OCI-LY3 (cell line): ENCODE measurements around the gene ID3.

Source experiments
- H2AFZ ChIP-seq: fragments of 200-600, 300-600 bp; shearing (Covaris generic); 2 replicates; pipeline ENCODE4 v1.6.0; 2014; ENCODE audit warnings: antibody characterized with exemption, low read depth, low read length
- H3K27ac ChIP-seq: fragments of 200-600, 300-600 bp; sonication (generic); 2 replicates; pipeline ENCODE4 v1.5.1; 2014; ENCODE audit warnings: mild to moderate bottlenecking, low read length, moderate library complexity, mixed read lengths
- H3K27me3 ChIP-seq: fragments of 200-600, 300-600 bp; sonication (generic); 2 replicates; pipeline ENCODE4 v1.6.1; 2014; ENCODE audit warnings: low read depth, low read length, mixed read lengths
- H3K36me3 ChIP-seq: fragments of 200-600, 300-600 bp; sonication (generic); replicated peaks from 2 replicates; pipeline ENCODE3; 2014; ENCODE audit warnings: low read depth, low read length, mixed read lengths
- H3K4me1 ChIP-seq: fragments of 300-600, 200-600 bp; sonication (generic); 2 replicates; pipeline ENCODE4 v1.6.1; 2014; ENCODE audit warnings: low read length, mixed read lengths
- H3K4me2 ChIP-seq: fragments of 200-600, 300-600 bp; sonication (generic); 2 replicates; pipeline ENCODE4 v1.6.1; 2014; ENCODE audit warnings: low read length, mixed read lengths
- H3K4me3 ChIP-seq: fragments of 300-600, 200-600 bp; sonication (generic); 2 replicates; pipeline ENCODE4 v1.5.1; 2014; ENCODE audit warnings: antibody characterized with exemption, mild to moderate bottlenecking, low read length, moderate library complexity
- H3K79me2 ChIP-seq: fragments of 300-600, 200-600 bp; shearing (Covaris generic); 2 replicates; pipeline ENCODE4 v1.6.1; 2014; ENCODE audit warnings: mild to moderate bottlenecking, low read length, mixed read lengths
- H3K9ac ChIP-seq: fragments of 300-600, 200-600 bp; shearing (Covaris generic); 2 replicates; pipeline ENCODE4 v1.6.0; 2014; ENCODE audit warnings: mild to moderate bottlenecking, low read length, moderate library complexity
- H3K9me3 ChIP-seq: fragments of 200-600, 300-600 bp; shearing (Covaris generic); 2 replicates; pipeline ENCODE4 v1.6.1; 2014; ENCODE audit warnings: low read length, mixed read lengths; ENCODE audit not compliant: insufficient read depth
- H4K20me1 ChIP-seq: fragments of 200-600, 300-600 bp; sonication (generic); 2 replicates; pipeline ENCODE4 v1.6.1; 2016; ENCODE audit warnings: low read length, mixed read lengths; ENCODE audit not compliant: insufficient read depth
- CTCF ChIP-seq: fragments of 200-600, 300-600 bp; sonication (generic); IDR thresholded peaks from 2 replicates; pipeline ENCODE4 v1.5.1; 2014; ENCODE audit warnings: antibody characterized with exemption, low read length, low read depth
- EZH2phosphoT487 ChIP-seq: fragments of 200-600 bp; shearing (Covaris generic); IDR thresholded peaks from 2 replicates; pipeline ENCODE4 v1.6.1; 2018; ENCODE audit warnings: antibody characterized with exemption, mixed run types, low read depth

ID3 gene

GRCh38 chr1:23554127-23554480, 5.2 kb downstream of the ID3 start:
- Histone ChIP-seq H3K4me1 (peaks cover 43% of the 10 kb centered on the region), H3K27me3 (no peaks in the 10 kb centered on the region)

DNA sequence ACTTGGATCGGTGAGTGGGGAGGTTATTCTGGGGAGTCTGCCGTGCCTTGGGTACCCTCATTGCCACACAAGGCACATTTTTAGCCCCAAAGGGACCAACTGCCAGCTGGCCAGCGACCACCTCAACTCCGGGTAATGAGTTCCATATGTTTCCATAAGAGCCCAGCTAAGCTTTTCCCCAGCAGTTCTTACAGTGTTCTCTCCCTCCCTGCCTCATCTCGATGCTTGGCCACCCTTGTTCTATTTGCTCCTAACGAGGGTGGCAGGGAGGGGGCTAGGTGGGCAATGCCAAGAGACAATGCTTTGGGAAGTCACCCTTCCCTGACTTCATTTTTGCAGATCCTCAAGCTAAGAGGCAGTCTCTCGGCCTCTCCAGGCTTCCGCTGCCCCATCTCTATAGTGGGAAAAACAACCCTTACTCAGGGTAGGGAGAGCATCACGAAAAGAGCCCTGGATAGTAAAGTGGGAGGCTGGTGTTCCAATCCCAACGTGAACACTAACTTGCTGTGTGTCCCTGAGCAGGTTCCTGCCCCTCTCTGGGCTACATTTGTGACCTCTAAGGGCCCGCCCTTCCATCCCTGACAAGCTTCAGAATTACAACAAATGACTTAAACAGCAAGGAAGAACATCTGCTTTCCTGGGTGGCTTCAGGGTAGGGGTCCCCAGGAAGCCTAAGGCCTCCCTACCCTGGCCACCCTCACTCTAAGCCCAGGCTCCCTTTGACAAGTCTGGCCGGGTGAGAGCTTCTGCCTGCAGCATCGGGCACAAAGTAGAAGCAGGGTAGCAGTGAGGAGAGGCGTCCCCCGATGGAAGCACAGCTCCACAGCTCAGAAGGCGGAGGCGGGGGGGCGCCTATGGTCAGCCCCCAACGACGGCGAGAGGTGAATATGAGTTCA, 5.8 kb downstream of the ID3 start:
- Histone ChIP-seq H3K27me3 (no peaks in the 10 kb centered on the region), H3K27ac (0 out of 2 replicates have a peak overlapping the region, but pooled peaks have one; percentile 73), H4K20me1 (no peaks in the 10 kb centered on the region), H3K4me2 (peak overlapping the region; percentile 97), H3K36me3 (peaks cover 4% of the 10 kb centered on the region), H3K9ac (peak overlapping the region; percentile 95), H3K79me2 (no peaks in the 10 kb centered on the region), H3K4me3 (peak overlapping the region; percentile 95), H3K4me1 (peaks cover 43% of the 10 kb centered on the region), H3K9me3 (no peaks in the 10 kb centered on the region), H2AFZ (0 out of 2 replicates have a peak overlapping the region, but pooled peaks have one; percentile 20)
- TF ChIP-seq EZH2phosphoT487 (no peak), CTCF (no peak)

More at GRCh38 chr1:23554127-23554480, 5.2 kb downstream of the ID3 start:
- Histone ChIP-seq H3K27ac (peak overlapping the region; percentile 73), H4K20me1 (no peaks in the 10 kb centered on the region), H2AFZ (0 out of 2 replicates have a peak overlapping the region, but pooled peaks have one; percentile 20), H3K4me2 (peak overlapping the region; percentile 97), H3K9me3 (no peaks in the 10 kb centered on the region), H3K4me3 (peak overlapping the region; percentile 95), H3K9ac (peak overlapping the region; percentile 95), H3K79me2 (0 out of 2 replicates have a peak, but pooled peaks cover 3% of the 10 kb centered on the region), H3K36me3 (peaks cover 4% of the 10 kb centered on the region)
- TF ChIP-seq CTCF (no peak), EZH2phosphoT487 (no peak)

DNA sequence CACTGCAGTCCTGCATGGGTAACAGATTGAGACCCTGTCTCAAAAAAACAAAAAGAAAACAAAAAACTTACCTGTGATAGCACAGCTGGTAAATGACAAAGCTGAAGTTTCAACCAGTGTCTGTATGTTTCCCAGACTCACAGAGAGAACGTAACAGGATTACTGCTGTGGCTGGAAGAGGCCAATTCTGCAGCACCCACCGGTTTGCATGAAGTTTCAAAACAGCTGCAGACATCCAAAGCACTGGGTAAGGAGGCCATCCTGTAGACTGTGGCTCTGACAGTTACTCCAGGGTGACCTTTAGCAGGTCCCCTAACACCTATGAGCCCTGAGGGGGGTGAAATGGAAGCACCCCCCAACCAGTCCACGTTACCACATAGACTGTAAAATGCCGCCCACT, 7.5 kb downstream of the ID3 start:
- H4K20me1 ChIP-seq = no peaks in the 10 kb centered on the region
- H3K9ac ChIP-seq = no peak overlapping the region
- no peaks in the 10 kb centered on the region for H3K36me3 ChIP-seq
- peaks cover 29% of the 10 kb centered on the region for H3K4me1 ChIP-seq
- H3K4me2 ChIP-seq = no peak overlapping the region
- H3K9me3 ChIP-seq = no peaks in the 10 kb centered on the region
- no peak overlapping the region for H3K27ac ChIP-seq
- no peak overlapping the region for H3K4me3 ChIP-seq
- no peak for TF ChIP-seq EZH2phosphoT487
- H3K27me3 ChIP-seq = no peaks in the 10 kb centered on the region
- H2AFZ ChIP-seq = no peak overlapping the region
- no peaks in the 10 kb centered on the region for H3K79me2 ChIP-seq

DNA sequence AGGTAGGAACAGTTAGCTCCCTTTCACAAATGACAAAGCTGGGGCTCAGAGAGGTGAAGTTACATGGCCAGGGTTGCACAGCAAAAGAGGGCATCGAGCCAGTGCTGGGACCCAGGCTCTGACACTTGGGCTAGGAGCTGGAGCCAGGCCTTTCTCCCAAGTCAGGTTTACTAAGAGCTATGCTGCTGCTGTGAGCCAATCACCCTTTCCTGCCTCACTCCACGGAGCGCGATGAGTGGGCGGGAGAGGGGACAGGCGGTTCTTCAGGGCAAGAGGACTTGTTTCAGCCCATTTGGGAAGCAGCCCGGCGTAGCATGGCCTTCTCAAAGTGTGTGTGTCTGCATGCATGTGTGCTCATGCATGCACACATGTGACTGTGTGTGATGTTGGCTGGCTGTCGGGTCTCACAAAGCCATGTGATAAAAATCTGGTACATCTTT, 10.6 kb downstream of the ID3 start:
- H3K9ac ChIP-seq = no peak overlapping the region
- H3K27ac ChIP-seq = no peak overlapping the region
- H3K4me2 ChIP-seq = no peak overlapping the region
- no peak for TF ChIP-seq CTCF
- no peak for TF ChIP-seq EZH2phosphoT487
- no peaks in the 10 kb centered on the region for H3K9me3 ChIP-seq
- H3K79me2 ChIP-seq = no peaks in the 10 kb centered on the region
- no peaks in the 10 kb centered on the region for H4K20me1 ChIP-seq
- H3K27me3 ChIP-seq = no peaks in the 10 kb centered on the region
- no peaks in the 10 kb centered on the region for H3K36me3 ChIP-seq
- H2AFZ ChIP-seq = no peak overlapping the region
- peaks cover 6% of the 10 kb centered on the region for H3K4me1 ChIP-seq
- H3K4me3 ChIP-seq = no peak overlapping the region
